ENCODE results near the gene RAD54L2.
A peak's percentile ranks its signal among the peaks of the same experiment; 100 is the strongest.
"Not testable (repeated sequence)": the region's sequence is repeated elsewhere in the genome, so short reads cannot be mapped to it uniquely, and the experiment has no call there.

Gene RAD54L2

DNA sequence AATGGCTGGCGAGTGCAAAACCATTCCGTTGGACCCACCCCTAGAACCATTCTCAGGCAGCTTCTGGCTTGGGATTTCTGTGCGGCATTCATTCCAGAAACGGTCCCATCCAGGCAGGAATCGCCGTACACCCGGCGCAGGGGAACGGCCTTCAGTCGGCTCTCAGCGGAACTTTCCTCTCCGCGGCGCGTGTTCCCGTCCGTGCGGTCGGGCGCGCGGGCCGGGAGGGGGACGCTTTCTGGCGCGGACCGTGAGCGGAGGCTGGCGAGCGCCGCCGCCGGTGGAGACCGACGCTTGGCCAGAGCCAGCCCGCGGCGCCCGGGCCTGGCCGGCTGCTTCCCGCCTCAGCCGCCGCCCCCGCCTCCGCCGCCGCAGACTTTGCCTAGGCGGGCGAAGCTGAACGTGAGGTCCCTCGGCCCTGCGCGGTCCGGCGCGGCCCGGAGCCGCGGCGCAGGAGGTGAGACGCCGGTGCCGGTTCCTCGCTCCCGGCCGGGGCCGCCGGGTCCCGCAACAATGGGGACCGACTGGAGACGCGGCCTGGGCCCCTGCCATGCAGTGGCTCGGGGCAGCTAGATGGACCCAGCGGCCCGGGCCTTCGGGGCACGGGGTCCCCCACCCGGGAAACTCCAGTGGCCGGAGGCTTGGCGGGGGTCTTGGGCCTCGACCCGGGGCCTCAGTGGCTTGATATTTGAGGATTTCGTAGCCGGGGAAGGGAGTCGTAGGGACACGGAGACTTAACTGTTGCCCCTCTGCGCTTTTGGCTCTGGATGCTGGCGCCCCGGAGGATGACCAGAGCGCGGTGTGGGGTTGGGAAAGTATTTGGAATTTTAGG, at the start of gene RAD54L2:
Gene RAD54L2 (plus strand): TSS at position 261 of the 832 bp plus-strand sequence. CDS start 51,702 bp downstream, outside the sequence.
- peak; percentile 91 for DNase-seq

GRCh38 chr3:51498876-51499738, 39.4 kb upstream of the RAD54L2 start:
- DNase-seq: peak; percentile 95

GRCh38 chr3:51500632-51501131, 37.8 kb upstream of the RAD54L2 start:
- no peak for DNase-seq

DNA sequence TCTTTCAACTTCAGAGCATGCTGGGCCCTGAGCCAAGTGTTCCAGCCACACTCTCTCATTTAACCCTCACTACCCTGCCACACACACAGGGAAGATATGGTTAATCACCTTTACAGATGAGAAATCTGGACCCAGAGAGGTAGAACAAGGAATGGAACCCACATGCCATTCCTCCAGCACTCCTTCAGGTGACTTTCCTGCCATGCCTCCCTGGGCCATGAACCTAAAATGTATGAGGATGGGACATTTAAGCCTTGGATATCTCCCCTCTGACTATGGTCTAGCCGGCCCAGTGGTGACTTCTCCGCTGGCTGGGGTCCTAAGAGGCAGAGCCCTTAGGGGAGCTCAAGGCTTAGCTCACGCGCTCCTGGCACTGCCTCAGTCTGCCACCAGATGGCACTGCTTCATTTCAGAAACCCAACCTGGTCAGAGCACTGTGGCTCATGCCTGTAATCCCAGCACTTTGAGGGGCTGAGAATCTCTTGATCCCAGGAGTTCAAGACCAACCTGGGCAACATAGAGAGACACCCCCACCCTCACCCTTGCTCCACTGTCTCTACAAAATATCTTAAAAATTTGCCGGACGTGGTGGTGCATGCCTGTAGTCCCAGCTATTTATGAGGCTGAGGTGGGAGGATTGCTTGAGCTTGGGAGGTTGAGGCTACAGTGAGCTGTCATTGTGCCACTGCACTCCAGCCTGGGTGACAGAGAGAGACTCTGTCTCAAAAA, 36.5 kb upstream of the RAD54L2 start:
- peak; percentile 93 for DNase-seq

- DNase-seq: no peak
Measured at GRCh38 chr3:51502562-51502910, 36.0 kb upstream of the RAD54L2 start.

GRCh38 chr3:51503007-51503406, 35.5 kb upstream of the RAD54L2 start:
- DNase-seq: no peak

DNA sequence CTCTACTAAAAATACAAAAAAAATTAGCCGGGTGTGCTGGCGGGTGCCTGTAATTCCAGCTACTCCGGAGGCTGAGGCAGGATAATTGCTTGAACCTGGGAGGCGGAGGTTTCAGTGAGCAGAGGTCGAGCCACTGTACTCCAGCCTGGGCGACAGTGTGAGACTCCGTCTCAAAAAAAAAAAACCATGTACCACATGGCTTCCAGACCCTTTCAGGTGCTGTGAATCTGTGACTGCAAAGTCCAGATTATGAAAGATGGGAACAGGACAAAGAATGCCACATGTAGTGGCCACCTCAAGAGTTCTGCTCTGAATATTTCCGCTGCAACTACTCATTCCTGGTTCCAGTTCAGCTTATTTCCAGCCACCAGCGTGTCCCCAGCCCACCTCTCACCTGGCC, 30.3 kb upstream of the RAD54L2 start:
- no peak for DNase-seq

- no peak for DNase-seq
Measured at GRCh38 chr3:51510996-51511395, 27.5 kb upstream of the RAD54L2 start.

DNA sequence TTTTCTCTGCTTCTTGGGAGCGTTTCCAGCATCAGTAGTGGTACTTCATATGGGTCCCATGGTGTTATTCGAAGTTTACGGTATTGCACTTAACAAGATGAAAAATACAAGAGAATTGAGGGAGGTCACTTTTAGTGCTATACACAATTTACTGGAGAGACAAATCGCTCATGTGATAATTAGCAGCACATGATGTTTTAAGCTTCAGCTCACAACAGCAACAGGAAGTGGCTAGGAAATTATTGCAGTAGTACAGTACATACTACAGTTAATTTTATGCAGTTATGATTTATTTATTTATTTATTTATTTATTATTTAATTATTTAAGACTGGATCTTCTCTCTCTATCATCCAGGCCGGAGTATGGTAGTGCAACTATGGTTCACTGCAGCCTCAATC, 24.3 kb upstream of the RAD54L2 start:
- DNase-seq: no peak

DNA sequence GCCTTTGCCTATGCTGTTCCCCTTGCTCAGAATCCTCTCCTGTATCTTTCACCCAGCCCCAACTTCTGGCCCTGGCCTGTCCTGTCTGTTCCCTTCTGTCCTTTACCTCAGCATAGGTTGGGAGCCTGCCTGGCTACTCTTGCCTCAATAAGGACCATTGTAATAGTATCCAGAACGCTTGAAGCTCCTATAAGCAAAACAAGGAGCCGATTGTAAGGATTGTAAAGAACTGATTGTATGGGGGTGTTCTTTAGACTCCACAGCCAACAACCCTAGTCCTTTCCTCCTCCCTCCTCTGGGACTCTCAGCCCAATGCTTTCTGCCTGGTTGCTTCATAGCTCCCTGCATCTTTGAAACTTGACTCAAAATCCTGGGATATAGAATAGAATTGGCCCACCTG, 18.7 kb upstream of the RAD54L2 start:
- DNase-seq: no peak

DNA sequence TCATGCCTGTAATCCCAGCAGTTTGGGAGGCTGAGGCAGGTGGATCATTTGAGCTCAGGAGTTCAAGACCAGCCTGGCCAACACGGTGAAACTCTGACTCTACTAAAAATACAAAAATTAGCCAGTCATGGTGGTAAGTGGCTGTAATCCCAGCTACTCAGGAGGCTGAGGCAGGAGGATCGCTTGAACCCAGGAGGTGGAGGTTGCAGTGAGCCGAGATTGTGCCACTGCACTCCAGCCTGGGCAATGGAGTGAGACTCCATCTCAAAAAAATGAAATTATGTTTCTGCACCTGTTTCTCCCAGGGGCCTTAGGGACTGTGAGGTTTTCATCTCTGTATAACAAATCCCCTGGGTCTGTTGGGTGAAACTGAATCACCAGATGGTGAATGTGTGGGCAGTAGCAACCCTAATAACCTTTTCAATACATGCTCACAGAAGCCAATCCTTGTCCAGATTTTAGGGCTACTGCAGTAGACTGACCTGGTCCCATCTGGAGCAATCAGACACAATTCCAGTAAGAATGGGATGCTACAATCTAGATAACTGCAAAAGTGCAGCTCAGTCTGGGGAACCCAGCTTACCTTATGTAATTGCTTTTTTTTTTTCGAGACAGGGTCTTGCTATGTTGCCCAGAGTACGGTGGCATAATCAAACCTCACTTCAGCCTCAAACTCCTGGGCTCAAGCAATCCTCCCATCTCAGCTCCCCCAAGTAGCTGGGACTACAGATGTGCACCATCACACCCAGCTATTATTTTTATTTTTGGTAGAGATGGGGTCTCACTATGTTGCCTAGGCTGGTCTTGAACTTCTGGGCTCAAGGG, 17.4 kb upstream of the RAD54L2 start:
- DNase-seq: not testable (repeated sequence)

DNA sequence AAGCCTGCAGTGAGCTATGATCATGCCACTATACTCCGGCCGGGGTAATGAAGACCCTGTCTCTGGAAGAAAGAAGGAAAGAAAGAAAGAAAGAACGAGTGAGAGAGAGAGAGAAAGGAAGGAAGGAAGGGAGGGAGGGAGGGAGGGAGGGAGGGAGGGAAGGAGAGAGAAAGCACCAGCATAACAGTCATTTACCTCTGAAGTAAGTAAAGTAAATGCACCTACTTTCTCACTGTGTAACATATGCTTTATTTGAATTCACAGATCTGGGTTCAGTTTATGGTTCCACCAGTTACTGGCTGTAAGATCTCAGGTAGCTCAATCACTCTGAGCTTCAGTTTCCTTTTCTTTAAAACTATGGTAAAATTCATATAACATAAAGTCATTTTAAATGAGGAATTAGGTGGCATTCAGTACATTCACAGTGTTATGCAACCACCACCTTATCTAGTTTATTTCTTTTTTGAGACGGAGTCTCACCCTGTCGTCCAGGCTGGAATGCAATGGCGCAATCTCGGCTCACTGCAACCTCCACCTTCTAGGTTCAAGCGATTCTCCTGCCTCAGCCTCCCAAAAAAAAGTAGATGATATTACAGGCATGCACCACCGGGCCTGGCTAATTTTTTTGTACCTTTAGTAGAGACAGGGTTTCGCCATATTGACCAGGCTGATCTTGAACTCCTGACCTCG, 16.1 kb upstream of the RAD54L2 start:
- no peak for DNase-seq

- not testable (repeated sequence) for DNase-seq
Measured at GRCh38 chr3:51524874-51525273, 13.6 kb upstream of the RAD54L2 start.

DNA sequence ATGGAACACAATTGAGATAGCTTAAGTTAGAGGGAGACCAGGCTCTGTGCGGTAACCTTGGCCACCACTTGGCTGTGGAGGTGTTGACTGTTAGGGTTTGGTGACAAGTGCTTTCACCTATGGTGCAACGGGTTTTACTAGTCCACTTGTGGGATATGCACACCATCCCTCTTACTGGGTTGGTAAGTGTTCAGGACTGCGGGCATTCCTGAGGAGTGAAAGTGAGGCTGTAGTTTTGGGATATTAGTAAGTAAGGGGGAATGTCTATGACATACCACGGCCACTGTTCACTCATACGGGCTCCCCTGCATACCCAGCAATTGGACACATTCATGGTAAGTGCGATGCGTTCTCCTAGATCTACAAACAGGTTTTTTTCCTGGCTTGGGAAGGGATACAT, 8.0 kb upstream of the RAD54L2 start:
- no peak for DNase-seq

DNA sequence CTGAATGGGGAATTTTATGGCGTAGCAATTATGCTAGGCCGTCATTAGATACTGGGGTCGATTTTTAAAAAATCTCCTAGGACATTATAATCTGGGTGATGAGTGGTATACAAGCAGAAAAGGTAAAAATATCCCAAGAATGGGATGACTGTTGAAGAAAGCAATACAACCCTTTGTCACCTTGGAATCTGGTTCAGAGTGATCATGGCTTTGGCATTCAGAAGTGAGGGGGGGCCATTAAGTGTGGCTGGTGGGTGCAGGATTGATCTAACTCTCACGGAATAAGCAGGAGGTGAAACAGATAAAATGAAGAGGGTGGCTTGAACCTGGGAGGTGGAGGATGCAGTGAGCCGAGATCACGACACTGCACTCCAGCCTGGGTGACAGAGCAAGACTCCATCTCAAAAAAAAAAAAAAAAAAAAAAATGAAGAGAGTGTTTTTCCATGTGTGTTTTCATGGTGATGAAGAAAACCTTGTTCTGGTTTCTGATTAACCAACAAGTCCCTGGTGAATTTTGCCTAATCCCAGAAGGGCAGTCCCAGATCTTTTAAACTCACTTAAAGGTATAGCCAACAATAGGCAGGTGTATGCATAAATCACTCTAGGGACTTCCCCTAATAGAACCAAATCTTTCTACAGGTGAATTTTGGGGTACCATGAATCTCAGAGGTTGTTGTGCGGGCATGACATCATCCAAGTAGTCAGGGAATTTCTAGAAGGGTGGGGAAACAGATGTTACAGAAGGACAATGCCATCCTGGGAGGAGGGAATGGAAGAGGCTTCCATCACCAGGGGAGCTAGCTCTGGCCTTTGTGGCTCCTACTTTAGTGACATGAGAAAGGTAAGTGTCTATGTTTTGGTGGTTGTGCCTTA, 3.1 kb upstream of the RAD54L2 start:
- DNase-seq: no peak

- DNase-seq: not testable (repeated sequence)
Measured at GRCh38 chr3:51537631-51538030, 888 bp upstream of the RAD54L2 start.

- no peak for DNase-seq
Measured at GRCh38 chr3:51538115-51538458, 432 bp upstream of the RAD54L2 start.

DNA sequence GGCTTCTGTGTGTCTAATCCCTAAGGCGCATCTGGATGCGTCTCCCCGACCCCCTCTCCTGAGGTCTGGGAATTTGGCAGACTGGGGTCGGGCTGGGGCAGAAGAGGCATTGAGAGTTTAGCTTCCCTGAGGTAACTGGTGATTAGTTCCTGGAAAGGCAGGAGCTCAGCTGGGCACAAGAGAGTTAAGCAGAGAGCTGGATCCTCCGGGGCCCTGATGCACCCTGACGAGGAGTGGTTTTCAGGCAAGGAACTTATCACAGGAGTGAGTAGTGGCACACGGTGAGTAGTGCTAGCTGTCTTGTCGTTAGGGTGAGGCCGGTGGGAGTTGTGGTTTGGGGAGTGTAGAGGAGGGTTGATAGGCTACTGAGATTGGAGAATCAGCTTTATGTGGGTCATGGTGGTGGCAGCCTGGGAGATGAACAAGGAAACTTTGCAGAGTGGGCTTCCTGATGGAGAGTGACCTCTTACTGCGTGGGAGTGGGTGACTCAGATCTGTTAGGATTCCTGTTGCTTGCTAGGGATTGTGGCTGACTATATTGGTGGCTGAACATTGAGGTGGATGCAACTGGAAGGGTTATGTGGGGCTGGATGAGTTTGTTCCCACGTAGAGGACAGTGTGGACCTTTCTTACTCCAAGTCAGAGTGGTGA, 897 bp downstream of the RAD54L2 start:
- peak; percentile 58 for DNase-seq

DNA sequence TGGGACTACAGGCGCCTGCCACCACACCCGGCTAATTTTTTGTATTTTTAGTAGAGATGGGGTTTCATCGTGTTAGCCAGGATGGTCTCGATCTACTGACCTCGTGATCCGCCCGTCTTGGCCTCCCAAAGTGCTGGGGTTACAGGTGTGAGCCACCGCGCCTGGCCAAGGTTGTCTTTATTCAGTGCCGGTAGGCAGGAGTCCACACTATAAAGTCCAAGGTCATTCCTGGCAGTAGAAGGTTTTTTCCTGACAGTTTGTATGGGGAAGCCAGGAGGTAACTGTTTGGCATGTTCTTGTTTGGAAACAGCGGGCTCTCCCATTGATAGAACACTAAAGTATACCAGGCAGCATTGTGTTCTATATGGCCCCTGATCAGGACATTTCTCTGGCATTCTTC, 4.1 kb downstream of the RAD54L2 start:
- not testable (repeated sequence) for DNase-seq

Data from eye (tissue), 1 donor.